HG02610 (cell line): Measurements from ENCODE around the gene TPCN2.

Experiments
- ATAC-seq: cut with Tn5 transposase; IDR thresholded peaks from one replicate; pipeline ENCODE4 v1.9.1; 2021; ENCODE audit warnings: mild to moderate bottlenecking, moderate library complexity; ENCODE audit not compliant: unreplicated experiment

TPCN2 gene

DNA sequence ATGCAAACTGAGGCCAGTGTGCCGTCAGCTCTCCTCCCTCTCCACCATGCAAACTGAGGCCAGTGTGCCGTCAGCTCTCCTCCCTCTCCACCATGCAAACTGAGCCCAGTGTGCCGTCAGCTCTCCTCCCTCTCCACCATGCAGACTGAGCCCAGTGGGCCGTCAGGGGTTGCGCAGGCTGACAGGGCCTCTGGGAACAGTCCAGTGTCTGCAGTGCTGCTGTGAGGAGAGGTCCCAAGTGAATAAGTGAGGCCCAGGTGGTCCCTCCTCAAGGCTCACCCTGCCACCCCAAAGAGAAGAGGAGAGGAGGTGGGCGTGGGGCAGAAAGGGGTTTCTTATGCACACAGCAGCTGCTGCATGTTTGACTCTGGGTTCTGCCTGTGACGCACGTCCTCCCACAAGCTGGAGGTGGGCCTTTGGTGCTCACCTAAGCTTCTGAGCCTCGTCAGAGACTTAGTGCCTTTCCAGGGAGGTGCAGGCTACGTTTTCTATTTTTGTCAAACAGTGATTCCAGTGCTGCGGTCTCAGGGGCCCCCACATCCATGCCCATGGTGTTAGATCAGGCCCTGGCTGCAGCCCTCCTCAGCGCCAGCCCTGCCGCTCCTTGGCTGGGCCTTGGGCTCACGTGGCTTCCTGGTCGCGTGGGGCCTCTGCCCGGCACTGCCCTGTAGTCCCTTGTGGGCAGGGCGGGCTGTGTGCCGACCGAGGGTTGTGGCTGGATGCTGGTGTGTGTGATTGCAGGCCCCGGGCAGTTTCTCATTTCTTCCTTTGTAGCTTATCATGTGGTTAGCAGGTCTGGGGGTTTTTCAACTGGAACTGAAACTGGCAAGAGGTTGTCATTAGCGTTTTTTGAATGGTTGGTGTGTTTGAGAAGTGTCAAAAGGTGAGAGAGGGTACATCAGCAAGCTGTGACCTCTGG lies 7.1 kb downstream of the TPCN2 start:
- ATAC-seq = peak; percentile 81

DNA sequence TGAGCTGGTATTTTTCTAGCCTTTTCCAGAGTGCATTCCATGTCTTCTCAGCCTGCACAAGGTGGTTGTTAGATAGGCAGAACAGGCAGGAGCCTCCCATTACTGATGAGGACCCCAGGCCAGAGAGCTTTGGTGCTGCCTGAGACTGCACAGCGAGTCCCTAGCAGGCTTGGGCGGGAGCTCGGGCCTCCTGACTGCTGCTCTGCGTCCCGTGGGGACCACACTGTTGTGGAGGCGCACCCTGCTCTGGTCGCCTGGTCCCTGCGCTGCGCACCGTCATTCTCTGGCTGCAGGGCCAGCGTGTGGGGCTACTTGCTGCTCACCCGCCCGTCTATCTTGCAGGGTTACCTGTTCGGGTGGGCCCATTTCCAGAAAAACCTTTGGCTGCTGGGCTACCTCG lies 8.5 kb downstream of the TPCN2 start:
- ATAC-seq = no peak

DNA sequence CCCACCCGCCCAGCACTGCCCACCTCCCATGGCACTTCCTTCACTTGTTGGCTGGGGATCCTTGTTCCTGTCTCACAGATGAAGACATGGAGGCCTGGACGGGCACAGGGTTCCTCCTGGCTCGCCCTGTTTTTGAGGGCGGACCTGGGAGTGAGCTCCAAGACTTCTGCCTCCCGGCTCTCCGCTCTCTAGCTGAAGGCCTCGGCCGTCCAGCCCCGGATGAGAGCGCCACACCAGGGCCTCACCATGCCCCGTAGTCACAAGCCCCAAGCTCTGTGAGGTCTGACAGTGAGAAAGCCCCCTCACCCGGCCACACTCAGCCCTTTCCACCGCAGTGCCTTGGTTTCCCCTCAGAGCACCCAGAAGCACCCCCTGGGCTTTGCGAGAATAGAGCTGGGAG lies 9.1 kb downstream of the TPCN2 start:
- ATAC-seq = no peak

DNA sequence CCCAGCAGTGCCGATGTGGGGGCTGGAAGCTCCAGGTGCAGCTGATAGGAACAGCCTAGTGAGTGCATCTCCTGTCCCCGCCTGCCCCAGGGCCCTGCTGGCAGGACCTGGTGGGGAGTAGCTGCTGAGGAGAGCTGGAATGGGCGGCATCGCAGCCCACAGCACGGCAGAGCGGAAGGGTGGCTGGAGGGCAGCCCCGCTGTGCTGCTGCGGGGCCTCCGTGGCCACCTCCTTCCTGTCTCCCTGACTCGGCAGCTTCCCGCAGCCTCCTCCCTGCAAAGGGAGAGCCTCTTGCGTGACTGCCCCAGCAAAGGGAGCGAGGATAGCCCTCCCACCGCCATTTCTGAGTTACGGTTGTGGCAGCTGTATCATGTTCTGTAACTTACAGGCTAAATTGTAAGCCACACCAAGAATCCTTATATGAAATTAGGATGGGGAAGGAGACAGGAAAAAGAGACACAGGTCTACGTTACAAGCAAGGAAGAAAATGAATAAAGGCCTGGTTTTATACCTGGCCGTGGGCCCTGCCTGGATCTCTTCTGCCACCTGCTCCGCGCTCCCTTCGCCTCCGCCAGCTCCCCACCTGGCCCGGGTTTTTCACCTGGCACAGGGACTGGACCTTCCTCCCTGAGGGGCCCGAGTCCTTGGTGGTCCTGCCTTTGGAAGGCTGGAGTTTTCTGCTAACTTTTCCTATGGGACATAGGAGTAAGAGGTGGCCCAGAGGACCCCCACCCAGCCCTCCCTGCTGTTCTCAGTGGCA lies 10.0 kb downstream of the TPCN2 start:
- ATAC-seq = no peak

DNA sequence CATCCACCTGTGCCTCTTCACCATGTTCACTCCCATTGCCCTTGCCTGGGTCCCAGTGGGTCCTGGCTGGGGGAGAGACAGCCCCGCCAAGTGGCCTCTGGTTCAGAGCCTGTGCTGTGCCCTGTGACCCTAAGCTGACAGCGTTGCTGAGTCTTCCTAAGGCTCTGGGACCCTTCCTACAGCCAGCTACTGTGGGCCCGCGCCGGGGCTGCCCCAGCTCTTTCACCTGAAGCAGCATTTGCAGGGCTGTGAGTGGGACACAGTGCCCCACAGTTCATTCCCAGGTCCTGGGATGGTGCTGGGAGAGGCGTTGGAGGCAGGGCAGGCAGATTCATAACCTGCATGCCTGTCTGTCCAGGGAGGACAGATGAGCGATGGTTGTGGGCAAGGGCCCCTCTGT lies 10.7 kb downstream of the TPCN2 start:
- no peak for ATAC-seq

DNA sequence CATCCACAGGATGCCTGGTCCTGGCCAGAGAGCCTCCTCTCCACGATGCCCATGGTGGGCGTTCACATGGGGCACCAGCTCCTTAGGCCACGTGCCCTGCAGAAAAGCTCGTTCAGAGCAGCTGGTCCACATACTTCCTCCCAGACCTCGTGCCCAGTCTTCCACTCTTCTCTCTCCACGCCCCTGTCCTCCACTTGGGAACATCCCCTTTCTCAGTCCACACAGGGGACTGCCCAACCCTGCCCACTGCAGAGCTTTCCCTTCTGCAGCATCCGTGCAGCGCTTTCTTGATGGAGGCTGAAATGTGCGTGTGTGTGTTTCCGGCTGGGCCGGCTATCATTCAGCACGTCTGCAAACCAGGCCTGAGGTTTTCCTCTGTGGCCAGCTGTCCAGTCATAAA lies 11.3 kb downstream of the TPCN2 start:
- no peak for ATAC-seq

DNA sequence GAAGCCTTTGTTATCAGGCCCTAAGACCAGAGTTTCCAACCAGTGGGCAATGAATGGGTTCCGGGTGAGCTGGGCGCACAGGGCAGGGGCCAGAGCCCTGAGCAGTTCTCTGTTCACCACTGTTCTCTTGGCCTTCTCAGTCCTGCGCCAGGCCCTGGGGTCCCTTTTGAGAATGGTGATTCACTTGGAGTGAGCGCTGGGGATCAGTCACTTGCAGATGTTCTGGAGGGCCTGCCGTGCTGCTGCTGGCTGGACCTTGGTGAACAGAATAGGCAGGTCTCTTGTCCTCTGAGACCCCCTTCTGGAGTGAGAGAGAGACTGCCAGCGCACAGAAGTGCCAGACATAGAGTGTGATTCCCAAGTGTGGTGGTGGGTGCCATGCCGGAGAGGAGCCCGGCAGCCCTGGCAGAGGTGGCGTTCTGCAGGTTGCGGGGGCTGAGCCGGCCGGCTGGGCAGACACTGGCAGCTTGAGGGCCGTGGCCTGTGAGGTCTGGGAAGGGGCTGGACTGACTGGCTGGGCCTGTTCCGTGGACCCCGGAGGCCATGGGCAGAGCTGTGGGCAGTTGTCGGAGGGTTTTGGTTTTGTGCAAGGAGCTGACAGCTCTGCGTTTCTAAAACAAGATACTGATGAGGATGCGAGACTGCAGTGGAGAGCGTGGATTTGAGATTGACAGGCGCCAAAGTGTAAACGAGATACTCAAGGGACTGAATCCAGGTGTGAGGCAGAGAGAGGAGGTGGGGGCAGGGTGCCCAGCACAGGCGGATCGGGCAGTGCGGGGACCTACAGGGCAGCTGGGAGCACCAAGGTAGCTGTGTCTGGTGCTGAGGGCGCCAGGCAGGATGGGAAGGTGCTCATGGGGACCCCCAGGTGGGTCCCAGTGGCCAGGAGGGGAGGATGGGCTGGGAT lies 12.3 kb downstream of the TPCN2 start:
- ATAC-seq = no peak

DNA sequence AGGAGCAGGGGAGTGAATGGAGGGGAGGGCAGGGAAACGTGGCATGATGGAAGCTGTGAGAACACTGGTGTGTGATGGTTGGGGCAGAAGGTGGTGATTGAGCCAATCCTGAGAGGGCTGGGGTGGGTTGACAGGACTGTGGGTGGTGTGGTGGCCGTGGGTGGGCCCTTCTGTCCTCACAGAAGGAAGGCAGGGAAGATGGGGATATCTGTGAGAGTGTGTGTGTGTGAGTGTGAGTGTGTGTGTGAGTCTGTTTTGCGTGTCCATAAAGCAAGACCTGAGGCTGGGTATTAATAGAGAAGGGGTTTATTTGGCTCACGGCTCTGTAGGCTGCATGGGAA lies 13.0 kb downstream of the TPCN2 start:
- ATAC-seq = no peak

DNA sequence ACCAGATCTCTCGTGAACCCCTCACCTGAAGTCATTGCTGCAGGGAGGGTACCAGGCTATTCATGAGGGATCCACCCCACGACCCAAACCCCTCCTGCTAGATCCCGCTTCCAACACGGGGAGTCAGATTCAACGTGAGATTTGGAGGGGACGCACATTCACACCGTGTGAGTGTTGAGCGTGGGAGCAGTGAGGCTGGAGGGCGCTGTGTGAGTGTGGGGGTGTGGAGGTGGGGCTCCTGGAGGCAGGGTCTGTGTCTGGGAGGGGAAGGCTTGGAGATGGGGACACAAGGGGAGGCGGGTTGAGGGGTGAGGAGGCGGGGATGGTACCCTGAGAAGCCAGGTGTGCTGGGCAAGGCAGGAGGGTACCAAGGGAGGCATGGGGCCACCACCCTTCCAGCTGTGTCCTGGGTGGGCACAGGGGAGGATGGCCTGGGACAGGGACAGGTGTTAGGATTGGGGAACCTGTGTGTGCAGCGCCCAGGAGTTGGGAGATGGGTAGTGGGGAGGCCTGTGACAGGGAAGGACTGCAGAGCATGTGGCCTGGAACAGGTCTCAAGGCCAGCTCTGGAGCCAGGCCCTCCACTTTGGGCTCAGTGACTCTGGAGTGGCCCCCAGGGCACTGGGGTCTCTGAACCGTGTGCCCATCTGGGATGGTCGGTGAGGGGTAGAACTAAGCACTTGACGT lies 13.6 kb downstream of the TPCN2 start:
- no peak for ATAC-seq

DNA sequence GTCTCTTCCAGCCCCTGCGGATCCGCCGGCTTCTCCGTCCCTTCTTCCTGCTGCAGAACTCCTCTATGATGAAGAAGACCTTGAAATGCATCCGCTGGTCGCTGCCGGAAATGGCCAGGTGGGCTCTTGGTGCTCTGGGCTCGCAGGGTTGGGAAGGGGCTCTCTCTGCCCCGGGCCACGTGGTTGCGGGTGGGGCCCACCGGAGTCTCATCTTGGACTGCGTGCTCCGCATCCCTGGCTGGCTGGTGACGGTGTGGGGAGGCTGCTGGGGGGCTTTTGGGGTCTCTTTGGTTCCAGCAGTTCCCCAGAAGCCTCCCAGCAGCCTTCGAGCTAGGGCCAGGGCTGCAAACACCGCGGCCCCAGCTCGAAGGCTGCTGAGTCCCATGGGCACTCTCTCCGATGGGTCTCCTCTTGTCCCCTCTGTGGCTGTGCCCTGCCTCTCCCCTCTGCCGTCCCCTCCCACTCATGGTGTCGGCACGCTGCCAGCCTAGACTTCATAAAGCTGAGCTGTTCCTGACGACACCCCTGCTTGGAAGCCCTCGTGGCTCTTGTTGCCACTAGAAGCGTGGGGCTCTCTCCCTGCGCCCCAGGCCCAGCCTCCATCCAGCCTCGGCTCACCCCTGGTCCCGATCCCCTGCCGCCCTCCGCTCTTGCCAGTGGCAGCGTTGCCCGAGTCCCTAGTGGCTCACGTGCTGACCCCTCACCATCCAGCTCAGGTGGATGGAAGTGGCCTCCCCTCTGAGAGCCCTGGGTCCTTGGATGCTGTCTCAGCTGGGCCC lies 14.3 kb downstream of the TPCN2 start:
- no peak for ATAC-seq

DNA sequence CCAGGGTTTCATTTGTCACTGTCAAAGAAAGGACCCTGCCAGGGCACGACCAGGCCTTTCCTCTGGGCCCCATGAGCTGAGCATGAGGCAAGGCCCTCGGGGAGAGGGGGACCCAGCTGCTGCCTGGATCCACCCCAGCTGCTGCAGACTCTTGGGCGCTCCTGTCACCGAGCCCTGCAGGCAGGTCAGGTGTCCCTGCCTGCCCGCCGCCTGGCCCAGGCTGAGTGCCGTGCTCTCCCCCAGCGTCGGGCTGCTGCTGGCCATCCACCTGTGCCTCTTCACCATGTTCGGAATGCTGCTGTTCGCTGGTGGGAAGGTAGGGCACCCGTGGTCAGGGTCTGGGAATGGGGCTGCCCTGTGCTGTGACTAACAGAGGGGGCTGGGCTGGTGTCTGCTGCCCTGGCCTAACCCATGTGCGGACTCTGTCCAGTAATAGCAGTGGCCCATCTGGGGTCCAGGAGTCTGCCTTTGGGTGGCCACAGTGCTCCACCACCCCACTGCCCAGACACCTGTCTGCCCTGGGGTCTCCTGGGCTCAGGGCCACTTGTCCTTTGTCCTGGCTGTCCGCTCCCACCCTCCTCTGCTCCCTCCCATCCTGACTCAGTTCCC lies 15.0 kb downstream of the TPCN2 start:
- no peak for ATAC-seq

DNA sequence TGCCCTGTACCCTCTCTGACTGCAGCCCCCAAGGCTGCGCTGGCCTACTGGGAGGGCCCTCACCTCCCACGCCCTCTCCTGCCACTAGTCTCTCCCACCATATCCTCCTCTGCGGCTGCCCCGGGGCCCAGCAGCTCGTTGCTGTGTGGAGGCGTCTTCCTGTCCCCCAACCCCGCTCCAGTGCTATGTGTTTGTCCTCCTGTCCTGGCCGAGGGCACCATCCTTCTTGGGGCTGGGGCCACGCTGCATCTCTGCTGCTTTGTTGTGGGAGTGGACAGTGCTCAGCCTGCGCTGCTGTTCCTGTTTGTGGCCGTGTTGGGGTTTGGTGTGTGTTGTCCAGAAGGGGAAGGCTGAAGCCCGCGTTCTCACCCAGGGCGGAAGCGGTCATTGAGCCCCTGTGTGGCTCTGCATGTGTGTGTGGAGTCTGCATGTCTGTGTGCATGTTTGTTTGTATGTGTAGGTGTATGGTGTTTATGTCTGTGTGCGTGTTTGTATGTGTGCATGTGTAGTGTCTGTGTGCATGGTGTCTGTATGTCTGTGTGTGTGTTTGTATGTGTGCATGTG lies 15.7 kb downstream of the TPCN2 start:
- no peak for ATAC-seq

DNA sequence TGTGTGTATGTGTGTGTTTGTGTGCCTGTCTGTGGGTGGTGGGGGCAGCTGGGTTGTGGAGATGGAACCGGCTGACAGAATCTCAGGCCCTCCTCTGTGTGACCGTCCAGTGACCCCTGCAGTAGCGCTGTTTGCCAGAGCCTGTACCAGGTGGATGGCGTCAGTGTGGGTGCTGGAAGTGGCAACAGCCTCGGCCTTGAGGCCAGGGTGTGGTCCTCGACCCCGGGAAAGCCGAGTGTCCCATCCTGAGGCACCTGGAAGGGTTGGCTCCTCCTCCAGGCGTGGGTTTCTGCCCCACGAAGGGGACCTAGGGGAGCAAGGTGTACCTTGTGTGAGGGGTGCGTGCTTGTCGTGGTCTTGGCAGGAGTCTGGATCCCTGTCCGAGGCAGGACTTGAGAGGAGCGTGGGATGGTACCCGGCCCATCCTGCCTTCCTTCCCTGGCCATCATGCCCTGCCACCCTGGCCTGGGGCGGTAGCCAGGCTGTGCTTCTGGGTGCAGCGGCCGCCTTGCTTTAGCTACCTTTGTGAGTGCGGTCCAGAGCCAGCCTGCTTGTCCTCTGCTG lies 16.5 kb downstream of the TPCN2 start:
- ATAC-seq = no peak

DNA sequence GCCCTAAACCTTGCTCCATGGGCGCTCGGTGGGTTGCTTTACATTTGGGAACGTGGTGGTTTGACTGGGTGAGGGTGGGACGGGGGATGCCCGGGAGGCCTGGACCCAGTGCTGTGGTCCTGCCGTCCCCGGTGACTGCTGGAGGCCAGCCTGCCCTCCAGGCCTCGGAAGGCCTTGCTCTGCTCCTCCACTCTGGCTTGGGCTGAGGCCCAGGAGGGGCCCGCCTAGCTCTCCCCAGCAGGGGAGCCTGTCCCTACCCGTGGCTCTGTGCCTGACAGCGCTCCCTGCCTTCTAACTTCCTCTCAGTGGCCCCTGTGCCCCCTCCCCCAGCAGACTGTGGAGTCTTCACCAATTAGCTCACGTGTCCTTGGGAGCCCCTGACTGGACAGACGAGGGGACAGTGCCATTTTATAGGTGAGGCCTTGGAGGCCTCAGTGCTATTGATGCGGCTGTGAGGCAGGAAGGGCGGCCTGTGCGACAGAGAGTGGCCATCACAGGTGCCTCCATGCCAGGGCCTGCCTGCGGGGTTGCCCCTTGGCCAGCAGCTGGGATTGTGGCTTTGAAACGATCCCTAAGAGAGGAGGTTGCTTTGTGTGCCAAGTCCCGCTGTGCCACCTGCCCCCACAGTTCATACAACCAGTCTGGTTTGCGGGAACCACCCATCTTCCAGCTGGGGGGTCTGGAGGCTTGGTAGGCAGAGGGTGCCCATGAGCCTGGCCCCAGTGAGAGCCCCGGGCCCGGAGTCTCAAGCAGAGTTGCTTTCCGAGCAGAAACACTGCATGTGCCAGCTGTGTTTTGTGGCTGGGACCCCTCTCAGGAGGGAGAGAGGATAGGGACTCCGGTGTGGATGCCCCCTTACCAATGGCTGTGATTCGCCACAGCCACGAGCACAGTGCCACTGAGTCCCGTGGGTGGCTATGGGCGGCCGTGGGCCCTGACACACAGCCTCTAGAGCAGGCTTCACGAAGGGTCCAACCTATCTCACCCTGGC lies 17.7 kb downstream of the TPCN2 start:
- ATAC-seq = no peak

DNA sequence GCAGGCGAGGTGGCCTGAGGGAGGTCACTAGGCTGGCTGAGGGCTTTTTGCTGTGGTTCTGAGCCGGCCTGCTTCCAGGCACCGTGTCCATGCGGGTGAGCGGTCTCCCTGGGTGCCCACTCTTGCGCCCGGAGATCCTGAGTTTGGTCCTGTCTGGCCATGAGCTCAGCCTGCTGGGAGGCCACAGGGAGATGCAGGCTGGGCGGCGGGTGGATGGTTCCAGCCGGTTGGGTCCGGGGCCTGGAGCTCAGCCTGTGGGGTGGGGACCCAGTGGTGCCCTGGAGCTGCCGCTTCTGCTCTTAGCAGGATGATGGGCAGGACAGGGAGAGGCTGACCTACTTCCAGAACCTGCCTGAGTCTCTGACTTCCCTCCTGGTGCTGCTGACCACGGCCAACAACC lies 18.5 kb downstream of the TPCN2 start:
- no peak for ATAC-seq

DNA sequence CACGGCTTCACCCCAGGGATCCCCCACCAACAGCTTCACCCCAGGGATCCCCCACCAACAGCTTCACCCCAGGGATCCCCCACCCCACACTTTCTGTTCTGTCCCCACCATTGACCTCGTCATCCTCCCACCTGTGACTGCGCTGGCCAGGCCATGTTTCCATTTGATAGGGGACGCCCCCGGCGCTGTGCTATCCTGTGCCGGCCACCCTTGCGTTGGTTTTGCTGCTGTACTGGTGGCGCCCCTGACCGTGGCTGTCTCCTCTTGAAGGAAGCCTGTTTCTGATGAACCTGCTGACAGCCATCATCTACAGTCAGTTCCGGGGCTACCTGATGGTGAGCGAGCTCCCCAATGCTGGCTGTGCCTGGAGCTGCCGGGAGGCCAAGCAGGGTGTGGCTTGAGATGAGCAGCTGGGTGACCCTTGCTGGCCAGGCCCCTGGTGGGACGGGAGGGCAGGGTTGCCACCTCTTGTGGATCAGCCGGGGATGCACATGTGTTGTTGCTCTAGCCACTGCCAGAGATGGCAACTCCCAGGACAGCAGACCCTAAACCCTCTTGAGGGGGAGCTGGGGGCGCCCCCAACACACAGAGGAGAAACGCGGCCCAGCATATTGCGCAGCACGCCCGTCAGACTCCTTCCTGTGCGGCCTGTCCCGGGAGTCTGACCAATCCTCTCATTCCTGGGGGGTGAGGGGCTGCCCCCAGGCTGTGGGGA lies 22.5 kb downstream of the TPCN2 start:
- ATAC-seq = no peak

DNA sequence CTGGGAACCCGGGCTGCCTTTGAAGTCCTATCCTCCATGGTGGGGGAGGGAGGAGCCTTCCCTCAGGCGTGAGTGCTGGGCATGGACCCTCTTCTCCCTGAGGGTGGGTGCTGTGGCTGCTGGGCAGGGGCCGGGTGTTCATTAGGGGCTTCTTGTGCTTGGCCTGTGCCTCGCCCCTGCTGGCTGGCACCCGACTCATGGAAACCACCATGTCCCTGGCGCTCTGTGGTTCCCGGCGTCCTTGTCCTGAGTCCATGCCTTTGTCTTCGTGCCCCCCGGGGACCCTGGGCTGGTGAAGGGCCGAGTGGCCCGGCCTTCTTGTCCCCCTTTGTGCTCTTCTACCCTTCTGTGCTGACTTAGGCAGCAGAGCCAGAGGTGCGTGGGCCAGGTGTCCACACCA lies 23.2 kb downstream of the TPCN2 start:
- no peak for ATAC-seq
